Fibroblast of the aortic adventitia (primary cell): Measurements from ENCODE around the gene SEZ6L2. TPM values are rescaled to one million over a fixed set of nuclear protein-coding genes. Genes with fewer than 3 reads are reported as not detected.

Experiments used
- DNase-seq: peaks from one replicate; pipeline ENCODE4 v3.0.0-alpha.2; 2010; ENCODE audit warnings: low read depth
- H3K4me3 ChIP-seq: 2 replicates; pipeline ENCODE4 v1.5.1; 2011; ENCODE audit warnings: low read depth, mild to moderate bottlenecking, control low read depth, low read length, moderate library complexity
- CTCF ChIP-seq: IDR thresholded peaks from 2 replicates; pipeline ENCODE4 v1.5.1; 2011; ENCODE audit warnings: mild to moderate bottlenecking, low read length, control low read depth, inconsistent platforms; ENCODE audit not compliant: insufficient read depth
- total RNA-seq: library from RNA; depleted of rRNA; stranded (reverse); fragments of >200 nt; gene quantifications from 2 replicates; pipeline ENCODE4 v1.2.3, GENCODE V29; 2012; ENCODE audit warnings: low replicate concordance

SEZ6L2 gene
- total RNA-seq, 1 donor: 1.4 TPM

GRCh38 chr16:29881050-29881449 lies 18.3 kb downstream of the SEZ6L2 start:
- no peak for TF ChIP-seq CTCF
- no peak for DNase-seq
- H3K4me3 ChIP-seq: no peak overlapping the region

DNA sequence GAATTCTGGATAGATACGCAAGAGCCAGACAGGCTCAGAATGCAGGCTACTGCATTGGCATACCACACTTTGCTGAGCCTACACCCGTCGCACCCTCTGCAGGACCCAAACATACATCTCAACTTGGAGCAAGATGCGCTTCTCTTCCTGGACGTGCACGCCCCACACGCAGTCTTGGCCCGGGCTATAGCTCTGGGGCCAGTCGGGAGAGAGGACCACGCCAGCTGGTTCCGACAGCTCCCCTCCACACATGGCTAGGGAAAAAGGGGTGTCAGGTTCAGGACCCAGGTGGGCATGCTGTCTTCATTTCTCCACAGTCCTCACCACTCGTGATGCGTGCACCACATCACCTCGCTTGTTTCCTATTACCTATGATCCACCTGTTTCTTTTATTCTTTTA lies 21.2 kb downstream of the SEZ6L2 start:
- no peak for TF ChIP-seq CTCF
- no peak overlapping the region for H3K4me3 ChIP-seq
- no peak for DNase-seq

DNA sequence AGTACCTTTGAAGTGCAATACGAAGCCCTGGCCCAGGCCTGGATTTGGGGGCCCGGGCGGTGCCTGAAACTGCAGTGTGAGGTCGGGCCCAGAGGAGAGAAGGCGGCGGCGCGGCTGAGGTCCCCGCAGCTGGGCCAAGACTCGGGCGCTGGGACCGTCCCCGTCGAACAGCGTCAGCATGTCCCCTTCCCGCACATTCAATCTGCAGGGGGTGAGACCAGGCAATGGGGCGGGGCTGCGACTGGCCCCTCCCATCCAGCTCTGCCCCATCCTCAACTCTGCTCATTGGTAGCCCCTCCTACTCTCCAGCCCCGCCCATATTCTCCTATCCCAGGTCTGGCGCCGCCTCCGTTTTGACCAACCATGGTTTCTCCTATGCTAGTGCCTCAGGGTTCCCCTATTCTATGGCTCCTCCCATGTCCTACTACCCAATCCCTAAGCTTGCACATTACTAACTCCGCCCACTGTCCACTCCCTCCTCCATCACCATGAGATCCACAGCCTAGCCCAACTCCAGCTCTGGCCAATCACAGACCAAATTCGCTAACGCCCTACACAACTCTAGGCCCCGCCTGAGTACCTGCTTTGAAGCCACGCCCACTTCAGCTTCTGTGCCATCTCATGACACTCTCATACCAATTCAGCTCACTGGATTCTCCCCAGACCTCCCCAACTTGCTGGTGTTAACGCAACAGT lies 21.9 kb downstream of the SEZ6L2 start:
- no peak for DNase-seq
- TF ChIP-seq CTCF: no peak
- H3K4me3 ChIP-seq: no peak overlapping the region

DNA sequence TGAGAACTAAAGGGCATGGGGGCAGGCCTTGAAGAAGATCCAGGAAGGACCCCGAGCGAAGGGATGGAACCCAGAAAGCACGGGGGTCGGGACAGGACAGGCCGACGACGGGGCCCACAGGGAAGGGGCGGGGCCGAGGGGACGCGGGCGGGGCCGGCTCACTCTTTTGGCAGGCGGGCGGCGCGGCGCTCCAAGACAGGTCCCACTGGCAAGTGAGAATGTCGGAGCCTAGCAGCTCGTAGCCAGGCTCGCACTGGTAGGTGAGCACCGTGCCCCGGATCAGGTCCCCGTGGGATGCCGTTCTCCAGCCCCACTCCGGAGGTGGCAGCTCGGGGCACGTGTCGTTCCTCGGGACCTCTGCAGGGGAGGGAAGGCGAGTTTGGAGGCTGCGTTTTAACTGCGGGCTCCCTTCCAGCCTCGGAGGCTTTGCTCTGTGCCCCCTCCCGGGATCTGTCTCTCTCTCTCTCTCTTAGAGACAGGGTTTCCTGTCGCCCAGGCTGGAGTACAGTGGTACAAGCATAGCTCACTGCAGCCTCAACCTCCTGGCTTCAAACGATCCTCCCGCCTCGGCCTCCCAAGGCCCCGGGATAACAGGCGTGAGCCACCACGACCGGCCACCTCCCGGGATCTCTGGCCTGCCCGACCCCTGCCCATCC lies 22.6 kb downstream of the SEZ6L2 start:
- TF ChIP-seq CTCF: no peak
- DNase-seq: no peak
- peak overlapping the region; percentile 33 for H3K4me3 ChIP-seq

- no peak for TF ChIP-seq CTCF
- peak overlapping the region; percentile 25 for H3K4me3 ChIP-seq
- no peak for DNase-seq
Measured at GRCh38 chr16:29876217-29876593, 23.1 kb downstream of the SEZ6L2 start.

GRCh38 chr16:29875206-29875605 lies 24.1 kb downstream of the SEZ6L2 start:
- TF ChIP-seq CTCF: no peak
- no peak overlapping the region for H3K4me3 ChIP-seq
- DNase-seq: no peak
